HUES6 (cell line): ENCODE data around the gene TMIGD1.
A peak's percentile ranks its signal among the peaks of the same experiment; 100 is the strongest.
"Not testable (repeated sequence)": the region's sequence is repeated elsewhere in the genome, so short reads cannot be mapped to it uniquely, and the experiment has no call there.

Experiments
- H3K27ac ChIP-seq: 2 replicates; pipeline ENCODE4 v1.7.0; 2013; ENCODE audit warnings: low read depth, mild to moderate bottlenecking, low read length, inconsistent platforms
- H3K27me3 ChIP-seq: 2 replicates; pipeline ENCODE4 v1.6.1; 2013; ENCODE audit warnings: low read length; ENCODE audit not compliant: control insufficient read depth, insufficient read depth
- H3K36me3 ChIP-seq: 2 replicates; pipeline ENCODE4 v1.6.1; 2013; ENCODE audit warnings: low read length; ENCODE audit not compliant: control insufficient read depth, insufficient read depth
- H3K4me1 ChIP-seq: 2 replicates; pipeline ENCODE4 v1.6.1; 2013; ENCODE audit warnings: low read length; ENCODE audit not compliant: control insufficient read depth, insufficient read depth
- H3K4me3 ChIP-seq: 2 replicates; pipeline ENCODE4 v1.5.1; 2013; ENCODE audit warnings: low read depth, low read length
- H3K9ac ChIP-seq: one replicate; pipeline ENCODE4 v1.6.1; 2013; ENCODE audit warnings: mild to moderate bottlenecking, low read length
- H3K9me3 ChIP-seq: 2 replicates; pipeline ENCODE4 v1.6.1; 2013; ENCODE audit warnings: low read depth, low read length; ENCODE audit not compliant: control insufficient read depth, insufficient read depth

The TMIGD1 gene

DNA sequence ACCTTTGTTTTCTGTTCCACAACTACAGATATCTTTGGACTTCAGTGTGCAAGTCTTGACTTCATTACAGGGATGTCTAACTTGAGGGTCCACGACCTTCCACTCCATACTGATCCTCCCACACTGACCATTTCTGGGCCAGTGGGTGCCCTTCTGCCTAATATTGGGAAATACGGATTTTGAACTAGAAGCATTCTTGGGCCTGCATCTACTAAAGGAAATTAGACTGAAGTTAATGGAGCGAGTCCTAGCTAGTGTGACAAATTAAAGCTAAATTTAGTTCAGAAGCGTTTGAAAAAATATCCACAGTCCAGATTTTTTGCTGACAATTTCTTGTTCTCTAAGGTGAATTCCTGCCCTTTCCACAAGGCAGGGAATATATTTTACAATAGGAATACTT, 9.9 kb upstream of the TMIGD1 start:
- Histone ChIP-seq H3K9me3 (no peaks in the 10 kb centered on the region), H3K36me3 (no peaks in the 10 kb centered on the region), H3K27me3 (no peaks in the 10 kb centered on the region), H3K9ac (no peak overlapping the region), H3K4me3 (no peak overlapping the region), H3K4me1 (peaks cover 18% of the 10 kb centered on the region; the same call in 1 of the 2 replicates), H3K27ac (no peak overlapping the region)

DNA sequence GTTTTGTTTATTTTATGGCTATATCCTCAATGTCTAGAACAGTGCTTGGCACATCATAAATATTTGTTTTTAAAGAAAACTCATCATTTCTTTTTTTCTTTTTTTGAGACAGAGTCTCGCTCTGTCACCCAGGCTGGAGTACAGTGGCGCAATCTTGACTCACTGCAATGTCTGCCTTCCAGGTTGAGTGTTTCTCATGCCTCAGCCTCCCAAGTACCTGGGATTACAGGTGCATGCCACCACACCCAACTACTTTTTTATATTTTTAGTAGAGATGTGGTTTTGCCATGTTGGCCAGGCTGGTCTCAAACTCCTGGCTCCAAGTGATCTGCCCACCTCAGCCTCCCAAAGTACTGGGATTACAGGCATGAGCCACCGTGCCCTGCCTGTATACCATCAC, 9.4 kb upstream of the TMIGD1 start:
- not testable (repeated sequence) for H3K27ac ChIP-seq, H3K27me3 ChIP-seq, H3K9ac ChIP-seq, H3K36me3 ChIP-seq, H3K9me3 ChIP-seq, H3K4me3 ChIP-seq
- H3K4me1 ChIP-seq: peaks cover 18% of the 10 kb centered on the region; the same call in 1 of the 2 replicates

DNA sequence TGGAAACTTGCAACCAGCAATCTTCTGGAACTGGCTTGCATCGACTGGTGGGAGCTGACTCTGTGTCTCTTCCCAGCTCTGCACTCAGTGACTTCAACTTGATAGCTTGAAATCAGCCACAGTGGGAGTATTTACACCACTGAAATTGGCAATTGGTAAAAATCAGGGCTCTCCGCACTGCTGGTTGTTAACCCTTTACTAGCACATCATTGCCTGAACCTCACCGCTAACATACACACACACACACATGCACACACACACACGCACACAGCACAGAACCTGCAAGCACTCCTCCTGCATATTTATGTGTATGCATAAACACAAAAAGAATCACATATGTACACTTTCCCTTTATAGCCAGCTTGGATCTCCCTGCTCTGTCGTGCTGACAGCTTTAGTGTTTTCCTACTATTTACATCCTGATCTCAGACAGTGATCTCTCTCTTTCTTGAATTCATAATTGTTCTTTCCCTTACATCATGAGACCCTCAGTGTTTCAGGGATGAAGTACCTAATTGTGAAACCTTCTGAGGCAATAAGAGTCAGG, 7.9 kb upstream of the TMIGD1 start:
- no peaks in the 10 kb centered on the region for H3K27me3 ChIP-seq

DNA sequence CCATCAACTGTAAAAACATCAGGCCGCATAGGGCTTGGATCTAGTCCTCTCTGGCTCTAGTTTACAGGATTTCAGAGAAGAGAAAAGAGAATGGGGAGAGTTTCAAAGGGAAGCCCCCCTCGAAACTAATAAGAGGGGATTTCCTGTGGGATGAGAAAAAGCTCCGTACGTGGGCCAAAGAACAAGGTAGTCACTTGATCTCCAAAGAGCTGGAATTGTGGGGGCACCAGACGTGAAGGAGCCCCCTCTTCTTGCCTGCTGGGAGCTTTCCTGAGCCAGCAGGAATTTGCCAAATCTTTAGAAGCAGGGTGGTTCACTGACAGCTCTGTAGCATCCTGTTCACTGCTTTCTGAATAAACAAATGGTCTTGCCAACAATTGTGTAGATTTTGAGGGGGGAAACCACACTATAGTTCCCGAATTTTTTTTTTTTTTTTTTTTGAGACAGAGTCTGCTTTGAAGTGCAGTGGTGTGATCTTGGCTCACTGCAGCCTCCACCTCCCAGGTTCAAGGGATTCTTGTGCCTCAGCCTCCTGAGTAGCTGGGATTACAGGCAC, 7.0 kb upstream of the TMIGD1 start:
- peak overlapping the region; percentile 53 for H3K9ac ChIP-seq
- no peaks in the 10 kb centered on the region for H3K36me3 ChIP-seq
- H3K27ac ChIP-seq: peak overlapping the region; percentile 86; the same call in 1 of the 2 replicates
- peaks cover 18% of the 10 kb centered on the region; the same call in 1 of the 2 replicates for H3K4me1 ChIP-seq
- H3K4me3 ChIP-seq: no peak overlapping the region
- H3K27me3 ChIP-seq: no peaks in the 10 kb centered on the region
- no peaks in the 10 kb centered on the region for H3K9me3 ChIP-seq

More for the DNA sequence above, 7.9 kb upstream of the TMIGD1 start:
- no peak overlapping the region for H3K9ac ChIP-seq
- H3K36me3 ChIP-seq: no peaks in the 10 kb centered on the region
- no peak overlapping the region for H3K4me3 ChIP-seq
- H3K9me3 ChIP-seq: no peaks in the 10 kb centered on the region
- peaks cover 18% of the 10 kb centered on the region; the same call in 1 of the 2 replicates for H3K4me1 ChIP-seq
- H3K27ac ChIP-seq: no peak overlapping the region

DNA sequence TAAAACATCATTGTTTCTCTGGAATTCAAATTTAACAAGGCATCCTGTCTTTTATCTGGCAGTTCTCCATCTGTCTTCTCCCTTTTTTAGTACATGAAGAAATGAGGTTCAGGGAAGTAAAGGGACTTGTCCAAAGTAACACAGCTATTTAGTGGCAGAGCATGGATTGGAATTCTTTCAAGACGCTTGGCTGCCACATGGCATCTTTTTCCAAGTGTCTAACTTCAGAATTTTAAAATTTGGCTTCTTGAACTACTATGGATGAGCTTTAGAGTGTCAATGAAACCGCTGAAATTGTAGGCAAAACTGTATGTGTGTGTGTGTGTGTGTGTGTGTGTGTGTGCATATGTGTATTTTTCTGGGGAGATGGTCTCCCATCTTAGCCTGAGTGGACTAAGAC, 5.2 kb upstream of the TMIGD1 start:
- Histone ChIP-seq H3K9ac (no peak overlapping the region), H3K27me3 (no peaks in the 10 kb centered on the region), H3K4me3 (no peak overlapping the region), H3K36me3 (no peaks in the 10 kb centered on the region), H3K4me1 (peaks cover 10% of the 10 kb centered on the region; the same call in 1 of the 2 replicates), H3K27ac (no peak overlapping the region), H3K9me3 (no peaks in the 10 kb centered on the region)

DNA sequence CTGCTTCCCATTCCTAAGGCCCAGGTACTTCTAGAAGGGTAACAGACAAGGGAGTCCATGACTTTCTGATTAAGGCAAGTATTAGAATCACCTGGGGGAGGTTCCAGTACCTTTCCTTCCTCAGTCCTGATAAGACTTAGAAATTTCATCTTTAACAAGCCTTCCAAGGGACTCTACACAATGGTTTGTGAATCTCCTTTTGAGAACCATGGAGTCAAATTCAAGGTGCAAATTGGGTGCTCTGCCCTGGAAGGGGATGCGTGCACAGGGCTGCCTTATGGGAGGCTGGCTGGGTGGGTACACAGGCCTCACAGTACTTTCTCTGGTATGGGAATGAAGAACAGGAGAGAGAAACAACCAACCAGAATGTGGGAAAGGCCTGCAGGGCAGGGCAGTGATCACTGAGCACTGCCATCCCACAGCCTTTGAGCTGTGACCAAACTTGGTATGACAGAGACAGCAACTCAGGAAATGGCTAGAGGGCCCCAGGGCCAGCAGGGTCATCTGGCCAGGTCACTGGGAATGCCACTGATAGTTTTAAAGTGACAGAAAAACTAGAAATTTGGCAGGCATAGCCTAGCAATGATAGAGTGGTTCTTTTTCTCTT, 3.6 kb upstream of the TMIGD1 start:
- Histone ChIP-seq H3K9ac (no peak overlapping the region), H3K9me3 (no peaks in the 10 kb centered on the region), H3K4me3 (no peak overlapping the region), H3K27ac (no peak overlapping the region), H3K4me1 (peaks cover 10% of the 10 kb centered on the region; the same call in 1 of the 2 replicates), H3K27me3 (no peaks in the 10 kb centered on the region), H3K36me3 (no peaks in the 10 kb centered on the region)

DNA sequence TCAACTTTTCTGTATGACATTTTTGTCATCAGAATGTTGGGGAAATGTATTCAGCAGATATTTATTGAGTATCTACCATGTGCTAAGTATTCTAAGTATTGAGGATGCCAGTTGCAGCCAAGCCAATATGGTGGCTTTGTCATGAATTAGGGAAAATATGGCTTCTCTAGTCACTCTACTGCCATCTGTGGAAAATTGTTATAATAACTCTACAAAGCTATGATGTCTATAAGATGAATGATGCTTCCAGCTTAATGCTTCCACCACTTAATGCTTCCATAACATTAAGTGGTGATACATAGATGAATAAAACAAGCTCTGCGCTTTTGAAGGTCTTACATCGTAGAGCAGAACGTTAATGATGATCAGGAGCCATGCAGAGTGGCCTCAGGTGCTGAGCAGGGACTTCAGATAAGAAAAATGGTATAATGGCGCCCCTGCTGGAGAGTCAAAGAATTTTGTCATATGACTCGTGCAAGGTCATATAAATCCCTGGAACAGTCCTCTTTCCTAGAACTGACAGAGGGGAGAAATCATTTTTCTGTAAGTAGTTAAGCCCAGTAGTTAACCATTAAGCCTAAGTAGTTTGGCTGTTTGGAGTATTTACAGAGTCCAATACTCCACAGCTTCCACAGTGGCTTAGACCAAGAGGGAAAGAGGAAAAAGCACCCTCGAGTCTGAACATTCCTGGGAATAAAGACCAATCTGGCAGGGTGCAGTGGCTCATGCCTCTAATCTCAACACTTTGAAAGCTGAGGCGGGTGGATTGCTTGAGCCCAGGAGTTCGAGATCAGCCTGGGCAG, 2.7 kb upstream of the TMIGD1 start:
- no peaks in the 10 kb centered on the region for H3K27me3 ChIP-seq
- no peak overlapping the region for H3K27ac ChIP-seq
- no peak overlapping the region for H3K4me3 ChIP-seq
- H3K9ac ChIP-seq: no peak overlapping the region
- no peaks in the 10 kb centered on the region for H3K36me3 ChIP-seq
- H3K4me1 ChIP-seq: peaks cover 10% of the 10 kb centered on the region; the same call in 1 of the 2 replicates
- H3K9me3 ChIP-seq: no peaks in the 10 kb centered on the region

DNA sequence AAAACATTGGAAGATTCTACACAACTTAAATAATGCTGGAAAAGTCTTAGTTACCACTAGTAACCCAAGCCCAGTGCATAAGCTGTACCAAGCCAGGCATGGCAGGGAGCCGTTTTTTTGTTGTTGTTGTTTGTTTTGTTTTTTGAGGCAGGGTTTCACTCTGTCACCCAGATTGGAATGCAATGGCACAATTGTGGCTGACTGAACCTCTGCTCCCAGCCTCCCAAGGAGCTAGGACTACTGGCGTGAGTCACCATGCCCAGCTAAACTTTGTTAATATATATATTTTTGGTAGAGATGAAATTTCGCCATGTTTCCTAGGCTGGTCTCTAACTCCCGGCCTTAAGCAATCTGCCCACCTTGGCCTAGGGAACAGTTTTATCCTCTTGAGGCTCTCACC, 564 bp upstream of the TMIGD1 start:
- Histone ChIP-seq H3K9me3 (no peaks in the 10 kb centered on the region), H3K4me1 (no peaks in the 10 kb centered on the region), H3K27me3 (no peaks in the 10 kb centered on the region), H3K4me3 (no peak overlapping the region), H3K36me3 (no peaks in the 10 kb centered on the region), H3K9ac (no peak overlapping the region), H3K27ac (no peak overlapping the region)

DNA sequence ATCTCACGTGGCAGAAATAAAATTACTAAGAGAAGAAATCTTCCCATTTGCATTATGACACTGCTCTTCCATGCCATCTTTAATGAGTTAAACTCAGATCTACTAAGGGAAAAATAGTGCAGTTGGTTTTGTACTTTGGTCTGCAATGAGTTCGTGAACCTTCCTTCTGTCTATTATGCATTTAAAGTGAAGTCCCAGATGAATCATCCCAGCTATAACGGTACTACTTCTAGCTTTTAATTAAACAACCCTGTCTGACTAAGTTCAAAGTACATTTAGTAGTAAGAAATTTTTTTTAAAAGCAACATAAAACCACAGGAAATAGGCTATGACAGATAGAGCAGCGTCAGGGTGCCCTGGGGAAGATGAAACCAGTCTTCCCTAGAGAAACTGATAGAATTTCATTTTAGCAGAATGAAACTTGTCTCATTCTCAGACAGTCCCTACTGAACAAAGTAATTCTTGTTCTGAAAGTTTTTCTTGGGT, 1.8 kb downstream of the TMIGD1 start:
- Histone ChIP-seq H3K36me3 (no peaks in the 10 kb centered on the region), H3K9me3 (no peaks in the 10 kb centered on the region), H3K9ac (no peak overlapping the region), H3K27me3 (no peaks in the 10 kb centered on the region), H3K4me3 (no peak overlapping the region), H3K4me1 (no peaks in the 10 kb centered on the region), H3K27ac (no peak overlapping the region)

DNA sequence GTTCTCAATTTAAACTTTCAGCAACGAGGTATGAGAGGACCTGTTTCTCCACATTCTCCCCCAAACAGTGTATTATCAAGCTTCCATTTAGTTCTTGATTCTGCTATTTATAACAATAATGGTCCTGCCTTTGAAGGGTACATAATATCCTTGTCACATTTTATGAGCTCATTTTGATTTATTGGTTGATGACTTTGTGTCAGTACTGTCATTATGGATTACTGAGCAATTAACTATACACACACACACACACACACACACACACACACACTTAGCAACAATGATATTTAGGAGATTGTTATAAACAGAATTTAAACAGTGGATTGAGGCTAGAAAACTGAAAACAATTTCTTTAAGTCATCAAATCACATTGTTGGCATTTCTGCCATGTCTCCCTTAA, 7.0 kb downstream of the TMIGD1 start:
- Histone ChIP-seq H3K27me3 (no peaks in the 10 kb centered on the region), H3K4me3 (no peak overlapping the region), H3K9me3 (no peaks in the 10 kb centered on the region), H3K27ac (no peak overlapping the region), H3K4me1 (no peaks in the 10 kb centered on the region), H3K36me3 (no peaks in the 10 kb centered on the region), H3K9ac (no peak overlapping the region)

DNA sequence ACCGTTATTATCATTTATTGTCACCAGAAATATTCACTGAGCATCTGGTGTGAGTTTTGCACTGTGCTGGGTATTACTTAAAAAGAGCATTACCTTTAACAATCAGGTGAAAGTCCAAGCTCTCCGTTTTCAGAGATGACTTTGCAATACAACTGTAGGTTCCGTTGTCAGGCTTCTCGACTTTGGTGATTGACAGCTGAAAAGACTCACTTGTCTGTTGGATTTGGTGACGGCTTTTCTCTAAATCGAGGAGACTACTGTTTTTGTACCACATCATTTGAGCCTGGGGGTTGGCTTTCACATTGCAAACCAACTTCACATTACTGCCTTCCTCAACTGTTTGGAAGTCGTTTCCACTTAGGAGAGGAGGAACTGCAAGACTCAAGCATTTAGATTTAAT, 9.1 kb downstream of the TMIGD1 start:
- H3K27ac ChIP-seq: no peak overlapping the region
- no peak overlapping the region for H3K4me3 ChIP-seq
- no peaks in the 10 kb centered on the region for H3K4me1 ChIP-seq
- no peaks in the 10 kb centered on the region for H3K36me3 ChIP-seq
- H3K27me3 ChIP-seq: no peaks in the 10 kb centered on the region
- no peaks in the 10 kb centered on the region for H3K9me3 ChIP-seq
- no peak overlapping the region for H3K9ac ChIP-seq
